Jurkat, Clone E6-1 (cell line): ENCODE measurements around the gene EMC10.

Experiments used
- DNase-seq: peaks from one replicate; pipeline ENCODE4 v3.0.0-alpha.2; 2011; ENCODE audit warnings: low read depth, low spot score
- H3K4me3 ChIP-seq: 2 replicates; pipeline ENCODE4 v1.5.1; 2011; ENCODE audit warnings: mild to moderate bottlenecking, low read length, control low read depth, moderate library complexity

EMC10 gene

DNA sequence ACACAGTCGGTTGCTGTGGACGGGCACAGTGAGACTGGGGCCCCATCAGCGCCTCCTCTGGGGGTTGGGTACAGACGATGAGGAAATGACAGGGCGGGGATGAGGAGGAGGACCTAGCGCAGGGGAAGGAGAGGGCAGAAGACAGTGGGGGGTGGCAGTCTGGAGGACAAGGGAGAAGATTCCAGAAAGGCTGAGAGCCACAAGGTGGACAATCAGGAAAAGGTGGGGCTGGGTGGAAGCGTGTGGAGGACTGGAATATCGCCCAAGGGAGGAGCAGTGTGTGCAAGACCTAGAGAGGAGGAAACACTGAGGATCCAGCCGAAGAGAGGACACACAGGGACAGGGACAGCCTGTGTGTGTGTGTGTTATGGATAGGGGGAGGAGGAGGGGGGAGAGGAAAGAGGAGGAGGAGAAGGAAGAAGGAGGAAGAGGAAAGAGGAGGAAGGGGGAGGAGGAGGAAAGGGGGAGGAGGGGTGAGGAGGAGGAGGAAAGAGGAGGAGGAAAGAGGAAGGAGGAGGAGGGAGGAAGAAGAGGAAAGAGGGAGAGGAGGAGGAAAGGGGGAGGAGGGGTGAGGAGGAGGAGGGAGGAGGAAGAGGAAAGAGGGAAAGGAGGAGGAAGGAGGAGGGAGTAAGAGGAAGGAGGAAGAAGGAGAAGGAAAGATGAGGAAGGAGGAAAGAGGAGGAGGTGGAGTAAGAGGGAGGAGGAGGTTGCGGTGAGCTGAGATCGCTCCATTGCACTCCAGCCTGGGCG, 16.2 kb downstream of the EMC10 start:
- H3K4me3 ChIP-seq, result no peak overlapping the region
- DNase-seq, result no peak

DNA sequence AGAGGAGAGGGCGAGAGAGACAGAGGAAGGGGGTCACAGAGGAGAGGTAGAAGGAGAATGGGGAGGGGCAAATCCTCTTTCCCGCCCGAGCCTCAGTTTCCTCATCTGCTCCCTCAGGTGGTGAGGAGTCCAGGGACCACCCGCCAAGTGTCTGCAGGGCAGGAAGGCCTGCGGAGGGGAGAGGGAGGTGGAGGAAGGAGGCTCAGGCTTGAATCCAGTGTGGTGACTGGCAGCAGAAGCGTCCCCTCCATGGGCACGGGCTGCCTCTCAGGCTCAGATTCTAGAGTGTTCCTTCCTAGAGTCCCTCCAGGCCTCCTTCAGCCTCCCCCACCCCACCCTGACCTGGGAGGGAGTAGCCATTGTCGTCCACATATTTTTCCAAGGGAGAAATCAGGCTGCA, 16.9 kb downstream of the EMC10 start:
- no peak for DNase-seq

GRCh38 chr19:50494186-50495019, 18.1 kb downstream of the EMC10 start:
- no peak overlapping the region for H3K4me3 ChIP-seq

More for the DNA sequence above, 16.9 kb downstream of the EMC10 start:
- no peak overlapping the region for H3K4me3 ChIP-seq

DNA sequence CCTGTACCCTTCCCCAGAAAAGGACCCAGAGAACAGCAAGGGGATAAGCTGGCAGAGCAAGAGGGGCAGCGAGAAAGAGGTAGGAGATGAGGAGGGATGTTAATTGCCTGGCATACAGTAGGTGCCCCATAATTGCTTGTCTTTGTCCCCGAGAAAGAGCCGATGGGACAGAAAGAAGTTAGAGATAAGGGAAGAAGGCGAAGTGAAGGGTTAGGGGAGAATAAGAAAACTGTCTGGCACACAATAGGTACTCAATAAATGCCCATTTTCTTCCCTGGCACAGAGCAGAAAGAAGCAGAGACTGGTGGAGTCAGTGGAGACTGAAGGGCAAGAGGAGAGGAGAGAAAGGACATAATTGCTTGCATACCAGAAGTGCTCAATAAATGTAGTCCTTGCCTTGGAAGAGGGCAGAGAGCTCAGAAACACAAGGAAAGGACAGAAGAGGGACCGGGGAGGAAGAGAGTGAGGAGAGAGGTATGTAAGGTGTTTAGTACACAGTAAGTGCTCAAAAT, 18.8 kb downstream of the EMC10 start:
- DNase-seq, result no peak
- H3K4me3 ChIP-seq, result no peak overlapping the region

More at GRCh38 chr19:50494186-50495019, 18.1 kb downstream of the EMC10 start:
- no peak for DNase-seq

DNA sequence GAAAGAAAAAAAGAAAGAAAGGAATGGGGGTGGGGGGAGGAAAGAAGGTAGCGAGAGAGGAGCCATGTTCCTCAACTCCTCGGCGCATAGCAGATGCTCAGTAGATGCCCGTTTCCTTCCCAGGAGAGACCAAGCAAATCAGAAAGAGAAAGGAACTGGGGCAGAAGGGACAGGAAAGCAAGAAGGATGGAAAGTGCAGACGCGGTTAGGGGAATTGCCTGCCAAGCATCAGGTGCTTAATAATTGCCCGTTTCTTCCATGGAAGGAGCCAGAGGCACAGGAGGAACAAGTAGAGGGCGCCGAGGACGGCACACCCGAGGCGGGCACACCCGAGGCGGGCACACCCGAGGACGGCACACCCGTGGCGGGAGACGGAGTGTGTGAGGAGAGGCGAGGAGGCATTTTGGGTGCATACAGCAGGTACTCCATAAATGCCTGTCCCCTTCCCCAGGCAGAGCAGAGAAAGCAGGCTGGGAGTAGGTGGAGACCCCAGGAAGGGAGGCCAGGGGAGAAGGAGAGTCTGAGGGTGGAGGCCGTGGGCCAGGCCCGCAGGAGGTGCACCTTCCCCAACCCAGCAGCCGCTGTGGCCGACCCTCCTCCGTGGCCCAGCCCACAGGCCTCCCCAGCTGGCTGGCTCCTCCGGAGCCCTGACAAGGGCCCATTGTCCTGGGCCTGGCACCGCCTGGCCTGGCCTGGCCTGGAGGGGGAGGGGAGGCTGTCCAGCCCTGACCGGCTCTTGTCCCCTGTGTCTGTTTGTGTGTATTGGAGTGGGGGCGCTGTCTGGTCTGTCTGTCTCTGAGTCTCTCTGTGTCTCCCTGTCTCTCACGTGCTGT, 20.1 kb downstream of the EMC10 start:
- H3K4me3 ChIP-seq, result no peak overlapping the region
- no peak for DNase-seq

DNA sequence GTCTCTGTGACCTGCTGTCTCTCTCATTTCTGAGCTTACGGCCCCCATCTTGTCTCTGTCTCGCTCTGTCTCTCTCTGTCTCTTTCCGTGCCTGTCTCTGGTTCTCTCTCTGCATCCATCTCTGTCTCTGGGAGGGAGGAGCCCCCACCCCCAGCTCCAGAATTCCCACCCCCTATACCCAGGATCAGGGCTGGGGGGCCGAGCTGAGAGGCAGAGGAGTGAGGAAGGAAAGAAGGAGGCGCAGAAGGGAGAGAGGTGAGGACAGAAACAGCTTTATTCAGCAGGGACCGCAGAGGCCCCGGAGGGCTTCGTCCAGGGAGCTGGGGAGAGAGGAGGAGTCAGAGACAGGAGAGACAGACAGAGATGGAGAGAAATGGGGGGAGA, 20.7 kb downstream of the EMC10 start:
- H3K4me3 ChIP-seq, result no peak overlapping the region
- DNase-seq, result no peak

- DNase-seq, result no peak
- H3K4me3 ChIP-seq, result no peak overlapping the region
Measured at GRCh38 chr19:50498219-50499056, 22.1 kb downstream of the EMC10 start.

GRCh38 chr19:50500060-50500752, 23.9 kb downstream of the EMC10 start:
- DNase-seq, result no peak
- no peak overlapping the region for H3K4me3 ChIP-seq

- no peak for DNase-seq
- no peak overlapping the region for H3K4me3 ChIP-seq
Measured at GRCh38 chr19:50500753-50501151, 24.4 kb downstream of the EMC10 start.

DNA sequence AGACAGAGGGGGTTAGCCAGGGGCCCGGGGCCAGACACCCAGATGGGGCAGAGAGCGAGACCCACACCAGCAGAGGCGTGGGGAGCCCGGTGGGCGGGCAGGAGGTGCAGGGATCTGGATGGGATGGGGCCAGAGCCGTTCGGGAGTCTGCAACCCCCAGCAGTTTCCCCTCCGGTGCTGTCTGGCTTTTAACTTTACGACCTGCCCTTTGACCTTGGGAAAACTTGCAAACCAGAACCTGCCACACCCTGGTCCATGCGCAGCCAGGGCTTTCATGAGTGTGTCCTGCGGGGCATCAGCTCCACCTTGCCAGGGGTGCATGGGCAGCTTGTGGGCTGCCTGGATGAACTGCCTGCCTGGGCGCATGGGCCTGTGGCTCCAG, 24.9 kb downstream of the EMC10 start:
- DNase-seq, result no peak
- no peak overlapping the region for H3K4me3 ChIP-seq

GRCh38 chr19:50501568-50502475, 25.5 kb downstream of the EMC10 start:
- no peak overlapping the region for H3K4me3 ChIP-seq
- DNase-seq, result no peak

DNA sequence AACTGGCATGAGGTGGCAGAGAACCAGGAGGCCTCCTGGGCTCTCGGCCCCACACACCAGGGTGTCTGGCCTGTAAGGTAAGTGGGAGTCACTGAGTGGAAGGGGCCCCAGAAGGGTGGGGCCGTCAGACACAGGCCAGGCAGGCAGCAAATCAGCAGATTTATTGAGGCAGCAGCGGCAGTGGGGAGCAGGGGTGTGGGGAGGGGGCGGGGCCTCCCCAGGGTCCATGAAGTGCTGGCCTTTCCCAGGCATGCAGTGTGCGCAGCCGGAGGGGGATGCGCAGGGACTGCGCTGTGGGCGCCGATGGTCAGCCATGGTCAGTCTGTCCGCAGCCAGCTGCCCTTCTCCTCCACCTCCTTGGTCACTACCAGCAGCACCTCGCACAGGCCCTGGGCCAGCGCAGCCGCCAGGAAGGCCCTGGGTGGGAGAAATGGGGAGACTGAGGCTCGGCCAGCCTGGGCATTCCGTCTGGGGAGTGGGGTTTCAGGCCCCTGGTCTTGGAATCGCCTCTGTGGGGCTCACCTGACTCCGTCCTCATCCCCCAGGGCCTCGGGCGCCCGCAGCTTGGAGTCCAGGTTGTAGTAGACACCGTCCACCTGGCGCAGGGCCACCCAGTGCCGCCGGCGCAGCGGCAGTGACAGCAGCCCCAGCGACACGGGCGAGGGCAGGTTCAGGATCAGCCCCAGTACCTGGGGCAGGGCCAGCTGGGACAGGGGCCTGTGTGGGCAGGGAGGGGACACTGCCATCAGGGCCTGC, 29.7 kb downstream of the EMC10 start:
- H3K4me3 ChIP-seq, result no peak overlapping the region
- no peak for DNase-seq

GRCh38 chr19:50506700-50507099, 30.4 kb downstream of the EMC10 start:
- no peak overlapping the region for H3K4me3 ChIP-seq
- no peak for DNase-seq

DNA sequence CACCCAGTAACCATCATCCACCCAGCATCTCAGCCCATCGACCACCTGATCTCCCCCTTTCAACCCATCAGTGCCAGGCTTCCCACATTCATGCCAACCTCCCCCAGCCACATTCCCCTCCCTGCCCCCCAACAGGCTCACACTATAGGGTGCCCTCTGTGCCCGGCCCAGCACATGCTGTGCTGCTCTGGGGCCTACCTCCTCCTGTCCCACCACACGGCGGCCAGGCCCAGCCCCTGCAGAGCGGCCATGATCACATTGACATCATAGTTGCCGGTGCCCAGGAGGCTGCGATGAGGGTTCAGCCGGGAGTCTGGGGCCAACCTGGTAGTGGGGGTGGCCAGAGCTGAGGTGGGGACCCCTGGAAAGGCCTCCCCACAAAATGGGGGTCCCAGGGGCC, 31.1 kb downstream of the EMC10 start:
- H3K4me3 ChIP-seq, result no peak overlapping the region
- DNase-seq, result no peak

- no peak for DNase-seq
- no peak overlapping the region for H3K4me3 ChIP-seq
Measured at GRCh38 chr19:50508843-50509190, 32.5 kb downstream of the EMC10 start.

- H3K4me3 ChIP-seq, result no peak overlapping the region
- DNase-seq, result no peak
Measured at GRCh38 chr19:50509366-50509765, 33.1 kb downstream of the EMC10 start.
